ENCODE results near the gene OR4E1.
"Not testable (repeated sequence)": the region's sequence is repeated elsewhere in the genome, so short reads cannot be mapped to it uniquely, and the experiment has no call there.

Gene OR4E1, protein sequence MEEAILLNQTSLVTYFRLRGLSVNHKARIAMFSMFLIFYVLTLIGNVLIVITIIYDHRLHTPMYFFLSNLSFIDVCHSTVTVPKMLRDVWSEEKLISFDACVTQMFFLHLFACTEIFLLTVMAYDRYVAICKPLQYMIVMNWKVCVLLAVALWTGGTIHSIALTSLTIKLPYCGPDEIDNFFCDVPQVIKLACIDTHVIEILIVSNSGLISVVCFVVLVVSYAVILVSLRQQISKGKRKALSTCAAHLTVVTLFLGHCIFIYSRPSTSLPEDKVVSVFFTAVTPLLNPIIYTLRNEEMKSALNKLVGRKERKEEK

DNA sequence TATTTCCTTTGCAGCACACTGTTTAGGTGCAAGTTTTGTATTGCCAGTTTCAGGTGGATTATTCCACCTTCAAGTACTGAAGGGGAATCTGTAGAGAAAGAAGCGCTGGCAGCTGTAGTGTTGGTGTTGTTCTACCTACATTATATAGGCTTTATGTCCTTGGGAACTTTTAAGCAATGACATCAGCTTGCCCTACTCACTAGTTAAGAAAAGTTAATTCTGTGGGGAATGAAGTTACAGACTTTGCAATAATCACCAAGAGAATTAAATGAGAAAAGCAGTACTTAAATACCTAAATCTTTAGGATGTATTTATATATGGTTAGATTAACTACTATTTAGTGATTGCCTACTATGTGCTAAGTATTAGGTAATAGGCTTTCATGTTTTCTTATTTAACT is at the start of gene OR4E1:
OR4E1 (minus strand) TSS at position 101 of the 400 bp plus-strand sequence. CDS start 2,883 bp downstream, outside the sequence.
- TF ChIP-seq ZNF274 (IDR thresholded peaks at IDR 0.05; ENCODE audit: low read depth, low read length) = no peak
- no peak within 1 kb of the TSS for H3K4me3 ChIP-seq (ENCODE audit: low read length)

DNA sequence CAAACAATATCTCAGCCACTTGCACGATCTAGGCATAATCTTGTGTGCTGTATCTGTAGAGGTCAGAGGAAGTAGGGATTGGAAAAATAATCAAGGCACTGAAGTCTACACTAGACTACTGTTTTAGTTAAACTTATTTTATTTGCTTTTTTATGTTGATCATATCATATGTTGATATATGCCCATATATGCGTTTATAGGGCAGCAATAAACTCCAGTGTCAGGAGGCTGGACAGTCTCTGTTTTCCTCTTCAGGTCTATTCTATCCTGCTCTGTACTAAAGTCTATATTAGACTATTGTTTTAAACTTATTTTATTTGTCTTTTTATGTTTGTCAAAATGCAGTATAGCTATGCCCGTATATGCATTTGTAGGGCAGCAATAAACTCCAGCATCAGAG is 47.9 kb upstream of the OR4E1 start:
- no peak for TF ChIP-seq ZNF274 (IDR thresholded peaks at IDR 0.05; ENCODE audit: low read depth, low read length)
- H3K4me3 ChIP-seq (ENCODE audit: low read length) = no peak overlapping the region

DNA sequence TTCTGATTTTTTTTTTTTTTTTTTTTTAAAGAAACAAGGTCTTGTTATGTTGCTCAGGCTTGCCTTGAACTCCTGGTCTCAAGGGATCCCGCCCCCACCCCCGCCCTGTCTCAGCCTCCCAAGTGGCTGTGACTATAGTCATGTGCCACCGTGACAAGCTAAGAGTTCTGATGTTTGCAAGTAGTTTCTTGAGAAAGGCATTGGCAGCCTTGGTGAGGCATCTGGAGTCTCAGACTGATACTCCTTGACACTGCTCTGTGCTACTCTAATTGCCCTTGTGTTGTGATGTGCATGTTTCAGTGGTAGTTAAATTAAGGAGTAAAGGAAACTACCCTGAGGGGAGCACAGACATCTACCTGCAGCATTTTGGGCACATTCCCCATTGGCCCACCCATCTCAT is 46.2 kb upstream of the OR4E1 start:
- TF ChIP-seq ZNF274 (IDR thresholded peaks at IDR 0.05; ENCODE audit: low read depth, low read length) = no peak
- H3K4me3 ChIP-seq (ENCODE audit: low read length) = no peak overlapping the region

DNA sequence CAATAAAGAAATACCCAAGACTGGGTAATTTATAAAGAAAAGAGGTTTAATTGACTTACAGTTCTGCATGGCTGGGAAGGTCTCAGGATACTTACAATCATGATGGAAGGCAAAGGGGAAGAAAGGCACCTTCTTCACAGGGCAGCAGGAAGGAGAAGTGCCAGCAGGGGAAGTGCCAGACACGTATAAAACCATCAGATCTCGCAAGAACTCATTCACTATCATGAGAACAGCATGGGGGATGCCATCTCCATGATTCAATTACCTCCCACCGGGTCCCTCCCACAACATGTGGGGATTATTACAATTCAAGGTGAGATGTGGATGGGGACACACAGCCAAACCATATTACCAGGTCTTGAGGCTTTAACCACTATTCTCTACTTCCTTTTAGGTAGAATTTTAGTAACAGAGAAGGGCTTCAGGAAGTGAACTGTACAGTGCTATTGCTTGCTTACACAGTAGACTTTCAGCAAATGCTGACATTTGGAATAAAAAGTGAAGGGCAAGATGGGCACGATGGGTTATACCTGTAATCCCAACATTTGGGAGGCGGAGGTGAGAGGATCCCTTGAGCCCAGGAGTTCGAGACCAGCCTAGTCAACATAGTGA is 40.8 kb upstream of the OR4E1 start:
- H3K4me3 ChIP-seq (ENCODE audit: low read length) = no peak overlapping the region
- no peak for TF ChIP-seq ZNF274 (IDR thresholded peaks at IDR 0.05; ENCODE audit: low read depth, low read length)

DNA sequence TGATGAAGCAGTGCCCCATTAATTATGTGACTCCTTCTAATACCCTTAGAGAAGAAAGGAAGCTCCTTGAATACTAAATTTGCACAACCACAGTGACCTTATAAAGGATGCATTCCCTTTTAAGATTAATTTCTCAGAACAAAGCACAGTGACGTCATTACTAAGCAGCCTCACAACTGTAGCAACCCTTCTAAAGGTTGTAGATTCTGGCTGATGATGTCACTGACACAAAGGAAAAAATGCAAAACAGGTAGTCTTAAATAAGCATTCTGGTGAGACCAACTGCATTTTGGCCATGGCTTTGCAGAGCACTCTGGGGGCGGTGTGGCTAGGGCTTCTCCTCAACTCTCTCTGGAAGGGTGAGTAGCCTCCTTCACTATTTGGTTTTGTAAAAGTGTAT is 38.4 kb upstream of the OR4E1 start:
- TF ChIP-seq ZNF274 (IDR thresholded peaks at IDR 0.05; ENCODE audit: low read depth, low read length) = no peak
- no peak overlapping the region for H3K4me3 ChIP-seq (ENCODE audit: low read length)

DNA sequence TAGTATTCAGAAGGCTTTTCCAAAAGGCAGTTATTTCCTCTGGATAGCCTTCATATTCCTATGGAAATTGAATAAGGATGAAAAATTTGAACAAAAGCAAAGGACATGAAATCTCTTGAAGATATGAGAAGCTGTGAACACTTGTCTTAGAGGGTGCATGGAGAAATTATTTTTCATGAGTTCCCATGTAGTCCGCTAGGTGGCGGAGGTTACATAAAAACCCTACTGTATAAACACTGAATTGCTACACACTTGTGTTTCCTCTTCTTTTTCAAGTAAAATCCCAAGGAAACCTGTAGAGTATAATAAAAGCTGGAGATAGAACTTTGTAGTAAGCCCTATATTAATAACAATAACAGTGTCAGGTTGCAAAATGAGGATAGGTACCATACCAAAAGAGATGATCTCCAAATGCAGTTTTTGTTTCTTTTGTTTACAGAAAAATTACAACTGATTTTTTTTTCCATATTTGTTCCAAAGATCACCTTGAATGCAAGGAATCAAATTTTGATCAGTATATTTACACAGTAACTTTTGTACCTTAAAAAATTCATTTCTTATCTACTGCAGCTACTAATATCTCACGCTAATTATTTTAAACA is 37.8 kb upstream of the OR4E1 start:
- no peak overlapping the region for H3K4me3 ChIP-seq (ENCODE audit: low read length)
- no peak for TF ChIP-seq ZNF274 (IDR thresholded peaks at IDR 0.05; ENCODE audit: low read depth, low read length)

DNA sequence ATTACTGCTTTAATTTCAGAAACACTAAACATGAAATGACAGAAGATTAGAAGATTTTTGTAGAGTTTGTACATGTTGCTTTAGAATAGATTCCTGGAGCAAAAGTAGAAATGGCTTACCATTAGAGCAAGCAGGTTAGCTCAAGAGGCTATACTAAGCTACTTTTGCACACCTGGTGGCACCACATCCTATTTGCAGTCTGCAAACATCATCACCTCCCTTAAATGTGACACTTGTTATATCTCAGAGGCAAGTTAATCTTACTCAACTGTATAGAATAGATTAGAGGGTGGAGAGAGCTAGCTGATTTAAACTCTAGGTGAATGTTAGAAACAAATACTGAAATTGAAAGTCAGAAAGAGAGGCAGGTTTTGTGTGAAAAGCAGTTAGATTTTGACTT is 30.7 kb upstream of the OR4E1 start:
- H3K4me3 ChIP-seq (ENCODE audit: low read length) = no peak overlapping the region
- no peak for TF ChIP-seq ZNF274 (IDR thresholded peaks at IDR 0.05; ENCODE audit: low read depth, low read length)

DNA sequence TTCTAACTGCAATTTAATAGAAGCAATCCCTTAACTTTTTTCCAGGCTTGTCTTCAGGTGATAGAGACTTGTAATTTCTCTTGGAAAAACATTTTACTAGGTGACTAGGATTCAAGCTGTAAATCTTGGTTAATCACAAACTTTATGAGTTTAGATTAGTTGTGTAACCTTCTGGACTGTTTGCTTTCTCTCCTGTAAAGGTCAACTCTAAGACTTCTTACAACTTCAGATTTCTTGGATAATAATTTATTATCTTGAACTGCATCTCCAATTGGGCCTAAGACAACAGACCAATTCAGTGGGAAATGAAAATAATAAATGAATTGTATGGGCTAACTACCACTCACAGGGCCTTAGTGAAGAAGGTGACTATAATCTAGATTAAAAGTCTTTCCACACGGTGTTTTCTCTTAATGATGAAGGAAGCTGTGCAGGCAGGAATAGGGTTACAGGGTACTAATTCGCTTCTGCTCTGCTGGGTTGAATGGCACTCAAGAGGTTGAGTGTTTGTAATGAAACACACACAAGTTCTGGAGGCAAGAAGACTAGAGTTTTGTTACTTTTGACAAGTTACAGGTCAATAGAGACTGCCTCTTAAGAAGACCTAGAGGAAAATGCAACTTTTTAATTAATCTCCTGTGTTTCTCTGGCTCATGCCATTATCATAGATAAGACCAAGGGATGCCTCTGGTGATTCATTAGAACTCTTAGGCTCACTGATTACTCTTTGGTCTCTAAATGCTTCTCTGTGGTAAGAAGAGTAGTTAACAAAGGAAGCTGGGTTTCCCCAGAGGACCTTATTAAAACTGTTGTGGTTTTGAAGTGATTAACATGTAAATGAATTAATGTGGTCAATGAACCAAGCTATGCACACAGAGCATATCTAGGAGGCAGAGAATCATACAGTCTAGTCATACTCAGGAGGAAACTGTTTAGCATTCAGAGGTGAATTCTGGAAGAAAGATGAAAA is 30.0 kb upstream of the OR4E1 start:
- TF ChIP-seq ZNF274 (IDR thresholded peaks at IDR 0.05; ENCODE audit: low read depth, low read length) = no peak

DNA sequence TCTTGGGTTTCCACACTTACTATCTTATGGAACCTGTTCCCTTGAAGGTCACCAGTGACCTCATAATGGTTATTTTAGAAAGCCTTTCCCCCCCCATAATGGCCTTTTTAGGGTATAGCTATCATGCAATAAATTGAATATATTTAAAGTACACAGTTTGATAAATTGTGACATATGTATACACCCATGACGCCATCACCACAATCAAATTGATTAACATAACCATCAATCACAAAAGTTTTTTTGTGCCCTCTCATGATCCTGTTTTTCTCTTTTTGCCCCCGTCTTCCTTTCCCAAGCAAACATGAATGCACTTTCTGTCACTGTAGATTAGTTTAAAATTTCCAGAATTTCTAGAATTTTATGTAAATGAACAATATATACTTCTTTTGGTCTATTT is 28.7 kb upstream of the OR4E1 start:
- H3K4me3 ChIP-seq (ENCODE audit: low read length) = no peak overlapping the region
- TF ChIP-seq ZNF274 (IDR thresholded peaks at IDR 0.05; ENCODE audit: low read depth, low read length) = no peak

More for the DNA sequence above, 30.0 kb upstream of the OR4E1 start:
- H3K4me3 ChIP-seq (ENCODE audit: low read length) = no peak overlapping the region

DNA sequence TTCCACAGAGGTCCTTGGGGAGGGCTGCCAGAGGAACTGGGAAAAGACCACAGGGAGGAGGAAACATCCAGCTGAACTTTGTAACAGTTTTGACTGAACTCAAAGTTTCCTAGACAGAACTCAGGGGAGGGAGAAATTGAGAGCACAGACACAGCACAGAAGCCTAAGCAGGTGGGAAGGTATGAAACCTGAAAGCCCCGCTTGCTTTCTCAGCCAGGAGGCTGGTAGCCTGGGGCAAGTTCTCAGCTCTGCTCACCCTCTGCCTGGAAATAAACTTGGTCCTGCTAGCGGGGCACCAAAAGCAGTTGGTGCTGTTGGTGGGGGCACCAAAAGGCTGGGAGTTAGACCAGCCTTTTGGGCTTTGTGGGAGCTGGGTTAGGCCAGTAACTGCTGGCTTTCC is 25.9 kb upstream of the OR4E1 start:
- TF ChIP-seq ZNF274 (IDR thresholded peaks at IDR 0.05; ENCODE audit: low read depth, low read length) = no peak
- no peak overlapping the region for H3K4me3 ChIP-seq (ENCODE audit: low read length)

DNA sequence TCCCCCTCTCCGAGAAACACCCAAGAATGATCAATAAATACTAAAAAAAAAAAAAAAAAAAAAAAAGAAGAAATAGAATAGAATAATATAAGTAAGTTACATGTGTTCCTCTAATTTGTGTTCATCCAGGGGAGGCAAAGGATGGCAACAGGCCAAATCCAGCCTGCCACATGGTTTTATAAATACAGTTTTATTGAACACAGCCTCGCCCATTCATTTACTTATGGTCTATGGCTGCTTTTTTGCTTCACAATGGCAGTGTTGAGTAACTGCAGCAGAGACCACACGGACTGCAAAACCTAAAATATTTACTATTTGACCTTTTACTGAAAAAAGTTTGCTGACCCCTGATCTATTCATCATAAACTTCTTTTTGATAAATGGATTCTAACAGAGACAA is 24.9 kb upstream of the OR4E1 start:
- not testable (repeated sequence) for H3K4me3 ChIP-seq (ENCODE audit: low read length)

DNA sequence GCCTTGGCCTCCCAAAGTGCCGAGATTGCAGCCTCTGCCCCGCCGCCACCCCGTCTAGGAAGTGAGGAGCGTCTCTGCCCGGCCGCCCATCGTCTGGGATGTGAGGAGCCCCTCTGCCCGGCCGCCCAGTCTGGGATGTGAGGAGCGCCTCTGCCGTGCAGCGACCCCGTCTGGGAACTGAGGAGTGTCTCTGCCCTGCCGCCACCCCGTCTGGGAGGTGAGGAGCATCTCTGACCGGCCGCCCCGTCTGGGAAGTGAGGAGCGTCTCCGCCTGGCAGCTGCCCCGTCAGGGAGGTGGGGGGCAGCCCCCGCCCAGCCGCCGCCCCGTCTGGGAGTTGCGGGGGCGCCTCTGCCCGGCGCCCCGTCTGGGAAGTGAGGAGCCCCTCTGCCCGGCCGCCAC is 24.0 kb upstream of the OR4E1 start:
- H3K4me3 ChIP-seq (ENCODE audit: low read length) = not testable (repeated sequence)

DNA sequence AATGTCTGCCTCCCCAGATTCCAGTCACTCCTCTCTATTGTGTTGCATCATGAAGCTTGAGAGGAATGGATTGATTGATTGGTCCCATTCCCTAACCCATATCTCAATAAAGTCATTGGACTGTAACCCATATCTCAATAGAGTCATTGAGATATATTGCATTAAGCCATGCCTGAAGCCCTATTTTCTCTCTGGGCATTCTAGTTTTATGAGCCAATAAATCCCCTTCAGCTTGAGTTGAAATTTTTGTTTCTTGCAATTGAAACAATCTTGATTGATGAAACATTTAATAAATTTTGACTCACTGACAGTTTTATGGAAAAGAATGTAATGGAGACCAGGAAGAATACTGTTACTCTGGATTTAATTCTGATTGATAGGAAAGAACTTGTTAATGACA is 20.8 kb upstream of the OR4E1 start:
- no peak overlapping the region for H3K4me3 ChIP-seq (ENCODE audit: low read length)
- no peak for TF ChIP-seq ZNF274 (IDR thresholded peaks at IDR 0.05; ENCODE audit: low read depth, low read length)

DNA sequence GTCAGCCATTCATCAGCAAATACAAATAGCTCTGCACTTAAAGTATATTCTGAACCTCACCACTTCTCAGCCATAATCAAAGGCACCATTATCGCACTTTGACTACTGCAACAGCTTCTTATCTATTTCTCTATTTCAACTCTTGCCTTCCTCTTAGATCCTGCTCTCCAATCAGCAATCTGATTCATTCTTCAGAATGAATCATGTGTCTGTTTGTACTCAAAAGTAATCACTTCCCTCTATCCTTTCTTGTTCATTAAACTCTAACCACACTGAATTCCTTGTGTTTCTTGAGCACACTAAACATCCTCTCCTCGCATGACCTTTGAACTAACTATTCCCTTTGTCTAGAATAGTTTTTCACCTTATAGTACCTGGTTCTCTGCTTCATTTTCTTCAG is 12.8 kb upstream of the OR4E1 start:
- no peak for TF ChIP-seq ZNF274 (IDR thresholded peaks at IDR 0.05; ENCODE audit: low read depth, low read length)
- H3K4me3 ChIP-seq (ENCODE audit: low read length) = no peak overlapping the region

All from GM08714 (cell line).